NCI-H2107 treated with DMSO at 0.1 percent for 48 hours (cell line): ENCODE results near the gene ST6GALNAC5.
"Not testable (repeated sequence)": the region's sequence is repeated elsewhere in the genome, so short reads cannot be mapped to it uniquely, and the experiment has no call there.

Source experiments
- DNase-seq: peaks from one replicate; lab custom pipeline; 2025; ENCODE audit not compliant: unreplicated experiment; lab: John Stamatoyannopoulos, UW

ST6GALNAC5 gene

GRCh38 chr1:76933847-76934815 is 66.9 kb downstream of the ST6GALNAC5 start:
- DNase-seq: no peak

GRCh38 chr1:76938304-76938703 is 71.0 kb downstream of the ST6GALNAC5 start:
- no peak for DNase-seq

GRCh38 chr1:76939050-76939816 is 72.0 kb downstream of the ST6GALNAC5 start:
- DNase-seq: no peak

GRCh38 chr1:76939817-76940216 is 72.5 kb downstream of the ST6GALNAC5 start:
- no peak for DNase-seq

- peak; percentile 7 for DNase-seq
Measured at GRCh38 chr1:76940571-76941335, 73.5 kb downstream of the ST6GALNAC5 start.

DNA sequence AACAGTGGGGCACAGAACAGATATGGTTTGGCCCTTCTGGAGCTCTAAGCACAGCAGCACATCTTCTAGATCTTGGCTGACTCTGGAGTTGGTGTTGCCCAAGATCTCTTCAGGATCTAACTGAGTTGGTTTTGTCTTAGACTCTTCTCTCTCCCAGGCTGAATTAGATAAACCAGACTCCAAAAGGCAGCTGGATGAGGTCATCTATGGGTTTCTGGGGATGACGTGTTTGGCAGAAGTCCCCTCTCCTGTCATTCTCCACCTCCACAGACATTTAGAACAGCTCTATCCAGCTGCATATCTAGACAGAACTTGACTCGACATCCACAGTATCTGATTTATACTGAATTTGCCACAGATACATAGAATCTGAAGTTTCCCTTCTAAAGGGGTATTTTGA is 75.3 kb downstream of the ST6GALNAC5 start:
- DNase-seq: no peak

- DNase-seq: peak; percentile 33
Measured at GRCh38 chr1:76944942-76945341, 77.7 kb downstream of the ST6GALNAC5 start.

DNA sequence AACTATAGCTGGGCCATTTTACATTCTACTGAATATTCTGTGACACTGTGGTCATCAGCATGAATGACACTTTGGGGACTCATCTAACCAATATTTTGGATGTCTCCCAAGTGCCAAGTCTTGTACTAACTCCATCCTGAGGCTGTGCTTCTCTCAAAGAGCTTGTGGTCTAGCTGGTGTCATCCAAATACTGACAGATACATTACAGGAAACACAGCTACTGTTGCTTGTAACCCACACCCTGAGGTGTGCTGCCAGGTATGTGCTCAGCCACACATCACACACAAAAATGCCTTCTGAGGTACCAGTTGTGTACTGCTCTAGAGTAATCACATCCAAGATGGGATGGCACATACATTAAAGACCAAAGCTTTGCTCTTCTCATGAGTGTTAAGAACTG is 81.6 kb downstream of the ST6GALNAC5 start:
- DNase-seq: no peak

- DNase-seq: no peak
Measured at GRCh38 chr1:76949503-76949902, 82.2 kb downstream of the ST6GALNAC5 start.

DNA sequence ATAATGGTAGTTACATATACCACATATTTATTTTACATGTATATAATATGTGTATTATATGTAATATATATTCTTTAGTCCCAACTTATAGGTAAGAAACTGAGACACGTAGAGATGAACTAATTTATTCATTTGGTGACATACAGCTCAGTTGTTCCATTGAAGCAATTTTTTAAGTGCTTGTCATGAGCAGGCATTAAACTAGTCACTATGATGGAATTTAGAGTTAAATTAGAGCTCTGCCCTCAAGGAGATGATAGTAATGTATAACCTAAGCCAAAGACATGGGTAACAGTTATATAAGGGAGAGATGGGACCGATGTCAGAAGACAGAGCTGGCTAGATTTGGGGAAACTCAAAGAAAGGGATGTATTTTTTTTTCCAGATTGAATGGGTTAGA is 83.0 kb downstream of the ST6GALNAC5 start:
- no peak for DNase-seq

- no peak for DNase-seq
Measured at GRCh38 chr1:76951153-76951552, 83.9 kb downstream of the ST6GALNAC5 start.

DNA sequence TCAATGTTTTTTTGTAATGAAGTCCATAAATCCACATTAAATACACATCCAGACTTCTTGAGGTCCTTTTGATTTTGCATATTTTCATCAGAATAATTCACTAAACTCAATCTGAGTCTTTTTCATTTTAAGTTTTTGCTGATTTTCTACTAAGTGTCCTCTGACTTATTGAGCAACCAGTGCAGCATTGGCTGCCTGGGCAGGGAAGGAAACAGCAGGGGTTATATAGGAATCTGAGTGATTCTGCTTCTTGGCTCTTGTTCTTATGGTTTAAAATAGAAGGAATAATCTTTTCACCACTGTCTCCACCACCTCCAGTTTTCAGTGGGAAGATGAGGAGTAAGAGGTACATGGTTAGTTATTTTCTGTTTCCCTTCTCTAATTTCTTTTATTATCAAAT is 88.4 kb downstream of the ST6GALNAC5 start:
- no peak for DNase-seq

- no peak for DNase-seq
Measured at GRCh38 chr1:76957961-76958360, 90.7 kb downstream of the ST6GALNAC5 start.

GRCh38 chr1:76958828-76959227 is 91.5 kb downstream of the ST6GALNAC5 start:
- DNase-seq: no peak

DNA sequence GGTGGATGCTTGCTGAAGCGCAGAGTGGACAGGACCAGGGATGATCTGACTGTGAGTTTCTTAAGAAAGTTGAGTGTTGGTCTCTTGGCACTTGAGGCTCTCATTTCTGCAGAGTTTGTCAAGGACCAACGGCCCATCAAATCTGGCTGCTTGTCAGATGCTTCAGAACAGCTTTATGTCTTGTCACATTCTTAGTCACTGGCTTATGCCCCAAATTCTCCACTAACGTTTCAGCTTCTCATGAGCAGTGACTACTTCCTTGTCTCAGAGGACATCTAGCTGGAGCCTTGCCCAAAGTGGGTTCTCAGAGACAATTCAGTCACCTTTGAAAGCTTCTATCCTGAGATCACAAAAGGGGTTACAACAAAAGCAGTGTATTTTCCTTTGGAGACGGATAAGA is 92.3 kb downstream of the ST6GALNAC5 start:
- no peak for DNase-seq

DNA sequence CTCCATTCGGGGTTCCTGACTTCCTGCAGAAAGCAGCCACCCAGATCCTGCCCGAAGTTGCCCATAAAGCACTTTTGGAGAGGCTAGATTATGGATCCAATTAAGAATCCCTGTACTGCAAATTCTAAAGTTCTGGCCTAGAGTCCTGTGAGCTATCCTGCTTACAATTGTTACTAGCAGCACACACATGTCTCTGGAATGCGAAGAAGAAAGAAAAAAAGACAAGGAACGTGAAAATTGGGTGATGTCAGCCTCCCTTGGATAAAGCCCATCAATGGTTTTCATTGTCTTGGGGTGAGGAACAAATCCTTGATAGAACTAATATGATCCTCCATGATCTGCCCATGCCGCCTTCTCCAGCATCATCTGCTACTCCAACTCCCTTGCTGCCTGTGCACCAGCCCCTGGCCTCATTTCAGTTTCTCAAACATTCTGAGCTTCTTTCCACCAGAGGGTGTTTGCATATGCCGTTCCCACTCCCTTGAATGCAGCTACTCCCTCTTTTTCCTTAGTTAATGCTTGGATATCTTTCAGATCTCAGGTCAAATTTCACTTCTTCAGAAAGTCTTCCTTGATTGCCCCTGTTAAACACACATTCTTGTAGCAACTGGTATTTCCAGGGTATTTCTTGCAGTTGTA is 94.0 kb downstream of the ST6GALNAC5 start:
- no peak for DNase-seq

GRCh38 chr1:76961820-76962207 is 94.5 kb downstream of the ST6GALNAC5 start:
- no peak for DNase-seq

DNA sequence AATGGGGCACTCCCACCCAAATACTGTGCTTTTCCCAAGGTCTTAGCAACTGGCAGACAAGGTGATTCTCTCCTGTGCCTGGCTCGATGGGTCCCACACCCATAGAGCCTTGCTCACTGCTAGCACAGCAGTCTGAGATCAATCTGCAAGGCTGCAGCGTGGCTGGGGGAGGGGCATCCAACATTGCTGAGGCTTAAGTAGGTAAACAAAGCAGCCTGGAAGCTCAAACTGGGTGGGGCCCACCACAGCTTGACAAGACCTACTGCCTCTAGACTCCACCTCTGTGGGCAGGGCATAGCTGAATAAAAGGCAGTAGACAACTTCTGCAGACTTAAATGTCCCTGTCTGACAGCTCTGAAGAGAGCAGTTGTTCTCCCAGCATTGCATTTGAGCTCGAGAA is 114.0 kb downstream of the ST6GALNAC5 start:
- not testable (repeated sequence) for DNase-seq

DNA sequence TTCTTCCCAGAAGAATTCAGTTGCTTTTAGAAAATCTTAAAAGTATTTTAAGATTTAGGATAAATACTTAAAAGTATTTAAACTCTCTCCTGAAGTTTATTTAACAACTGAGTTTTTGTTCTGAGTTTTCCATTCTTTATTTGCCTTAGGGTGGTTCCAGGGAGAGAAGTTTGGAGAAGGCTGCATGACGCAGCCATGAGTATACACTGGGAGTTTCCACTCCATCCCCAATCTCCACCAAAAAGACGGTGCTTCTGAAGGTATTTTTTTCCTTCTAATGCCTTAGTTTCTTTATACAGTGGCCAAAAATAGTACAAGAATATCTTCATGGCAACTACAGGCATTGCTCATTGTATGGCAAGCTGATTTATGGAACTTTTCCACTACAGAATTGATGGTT is 122.7 kb downstream of the ST6GALNAC5 start:
- no peak for DNase-seq

DNA sequence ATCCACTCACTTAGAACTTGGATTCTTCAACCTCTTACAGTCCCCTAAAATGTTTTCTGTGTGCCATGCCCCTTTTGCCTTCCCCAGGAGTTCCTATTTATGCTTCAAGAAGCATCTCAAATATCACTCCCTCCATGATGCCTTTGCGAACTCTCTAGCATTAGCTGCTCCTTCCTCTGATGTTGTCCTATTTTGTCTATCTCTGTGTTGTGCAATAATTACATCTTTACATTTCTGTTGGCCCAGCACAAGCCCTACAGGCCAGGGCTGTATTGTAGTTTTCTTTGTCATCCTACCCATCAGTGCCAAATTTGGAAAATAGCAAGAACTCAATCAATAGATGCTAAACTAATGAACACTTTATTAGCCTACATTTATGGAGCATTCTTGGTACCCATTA is 125.8 kb downstream of the ST6GALNAC5 start:
- no peak for DNase-seq
